ENCODE results near the gene TOE1. TPM values are rescaled to one million over a fixed set of nuclear protein-coding genes. Genes with fewer than 3 reads are reported as not detected.

Gene TOE1
- total and polyA plus RNA-seq, 2 of the 8 experiments (the other 6 are each of a cell fraction or from before 2014, with no cell fraction given): 15.2 to 25.8 TPM

- H2BK12ac ChIP-seq (ENCODE audit: low read depth, low read length): no peak overlapping the region
- no peak overlapping the region for H3K4me3 ChIP-seq (ENCODE audit: extremely low read depth in 1 of 4, insufficient read depth in 2 of 4, low read depth in 3 of 4, low read length in 4 of 4)
- H3K23me2 ChIP-seq (ENCODE audit: low read depth, low read length): no peaks in the 10 kb centered on the region
- no peak overlapping the region for H2AK5ac ChIP-seq (ENCODE audit: low read depth, low read length)
- FAIRE-seq: no peak
- DNase-seq (ENCODE audit: low read depth in 1 of 2, low spot score in 2 of 2): no peak
- ChIA-PET POLR2A (ENCODE audit: partially characterized antibody) (no interaction called here), CTCF (ENCODE audit: partially characterized antibody) (no interaction called here)
- no peaks in the 10 kb centered on the region for H3K36me3 ChIP-seq (ENCODE audit: control insufficient read depth in 2 of 4, insufficient read depth in 4 of 4, low read length in 3 of 4)
- H2BK5ac ChIP-seq (ENCODE audit: low read depth, low read length): no peak overlapping the region
- no peak overlapping the region for H3K4me2 ChIP-seq (ENCODE audit: insufficient read depth in 1 of 2, low read depth in 2 of 2, low read length in 2 of 2)
- 96% methylated on average over 1 of the region's 1 CpG; no CpG with 5 or more reads in 1 of the 2 experiments for WGBS, 2 experiments (ENCODE audit: extremely low coverage in 1 of 2, insufficient coverage in 1 of 2, insufficient read length in 1 of 2, insufficient replicate concordance in 2 of 2, low coverage in 1 of 2, low lambda C conversion rate in 2 of 2, missing lambda C conversion rate in 1 of 2)
- no peaks in the 10 kb centered on the region for H3K4me1 ChIP-seq (replicated peaks in 1 of 4; ENCODE audit: control insufficient read depth in 3 of 4, insufficient read depth in 4 of 4, low read length in 3 of 4)
- no peak overlapping the region for H3K27ac ChIP-seq (ENCODE audit: low read depth, low read length)
- no peaks in the 10 kb centered on the region for H3K79me2 ChIP-seq (ENCODE audit: control insufficient read depth in 1 of 2, insufficient read depth in 2 of 2, low read length in 2 of 2)
- no peaks in the 10 kb centered on the region for H3K9me3 ChIP-seq (ENCODE audit: insufficient read depth in 2 of 2, low read depth in 1 of 2, low read length in 1 of 2)
- H3K18ac ChIP-seq (ENCODE audit: extremely low read depth, low read length): no peak overlapping the region
- H3K79me1 ChIP-seq (ENCODE audit: low read depth, low read length): no peaks in the 10 kb centered on the region
- H2BK120ac ChIP-seq (replicated peaks; ENCODE audit: low read depth, low read length): no peak overlapping the region
- no peak overlapping the region for H3K56ac ChIP-seq (replicated peaks; ENCODE audit: insufficient read length, low read depth, low read length)
- no peaks in the 10 kb centered on the region for H3K27me3 ChIP-seq (replicated peaks in 1 of 4; ENCODE audit: control insufficient read depth in 3 of 4, extremely low read depth in 1 of 4, insufficient read depth in 3 of 4, low read length in 3 of 4)
- H2AFZ ChIP-seq (ENCODE audit: low read length): no peak overlapping the region
- H4K20me1 ChIP-seq (replicated peaks in 1 of 2; ENCODE audit: control insufficient read depth in 1 of 2, insufficient read depth in 2 of 2, low read length in 2 of 2): no peaks in the 10 kb centered on the region
- H2BK15ac ChIP-seq (ENCODE audit: low read length): no peak overlapping the region
- no peak overlapping the region for H3K9ac ChIP-seq (replicated peaks in 1 of 4; ENCODE audit: extremely low read depth in 1 of 4, low read depth in 3 of 4, low read length in 3 of 4)
- TF ChIP-seq TEAD4 (IDR thresholded peaks at IDR 0.05; ENCODE audit: low read depth, low read length) (no peak), HDAC6 (IDR thresholded peaks at IDR 0.05; ENCODE audit: low read depth, low read length) (no peak), CTCF (IDR thresholded peaks at IDR 0.05; ENCODE audit: control extremely low read depth in 1 of 3, insufficient read depth in 1 of 3, low read depth in 1 of 3, low read length in 3 of 3) (no peak)
- TF ChIP-seq, protein P1, sequence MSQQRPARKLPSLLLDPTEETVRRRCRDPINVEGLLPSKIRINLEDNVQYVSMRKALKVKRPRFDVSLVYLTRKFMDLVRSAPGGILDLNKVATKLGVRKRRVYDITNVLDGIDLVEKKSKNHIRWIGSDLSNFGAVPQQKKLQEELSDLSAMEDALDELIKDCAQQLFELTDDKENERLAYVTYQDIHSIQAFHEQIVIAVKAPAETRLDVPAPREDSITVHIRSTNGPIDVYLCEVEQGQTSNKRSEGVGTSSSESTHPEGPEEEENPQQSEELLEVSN (IDR thresholded peaks at IDR 0.05): no peak
- no peak overlapping the region for H4K8ac ChIP-seq (ENCODE audit: extremely low read depth, insufficient read depth, low read length)
- no peak overlapping the region for H3K4ac ChIP-seq (replicated peaks; ENCODE audit: insufficient read length, low read depth, low read length)
- no peak overlapping the region for H4K91ac ChIP-seq (replicated peaks; ENCODE audit: insufficient read length, low read length)
- H4K5ac ChIP-seq (ENCODE audit: insufficient read length, low read depth, low read length): no peak overlapping the region
- H2BK20ac ChIP-seq (ENCODE audit: low read length): no peak overlapping the region
- no peak overlapping the region for H3K23ac ChIP-seq (ENCODE audit: insufficient read length)
- no peak overlapping the region for H3K14ac ChIP-seq (ENCODE audit: insufficient read length)
Measured at GRCh38 chr1:45383191-45383590, 43.2 kb downstream of the TOE1 start.
